Measurements from ENCODE around the gene SNTG2.
"Not testable (repeated sequence)": the region's sequence is repeated elsewhere in the genome, so short reads cannot be mapped to it uniquely, and the experiment has no call there.

SNTG2 gene

DNA sequence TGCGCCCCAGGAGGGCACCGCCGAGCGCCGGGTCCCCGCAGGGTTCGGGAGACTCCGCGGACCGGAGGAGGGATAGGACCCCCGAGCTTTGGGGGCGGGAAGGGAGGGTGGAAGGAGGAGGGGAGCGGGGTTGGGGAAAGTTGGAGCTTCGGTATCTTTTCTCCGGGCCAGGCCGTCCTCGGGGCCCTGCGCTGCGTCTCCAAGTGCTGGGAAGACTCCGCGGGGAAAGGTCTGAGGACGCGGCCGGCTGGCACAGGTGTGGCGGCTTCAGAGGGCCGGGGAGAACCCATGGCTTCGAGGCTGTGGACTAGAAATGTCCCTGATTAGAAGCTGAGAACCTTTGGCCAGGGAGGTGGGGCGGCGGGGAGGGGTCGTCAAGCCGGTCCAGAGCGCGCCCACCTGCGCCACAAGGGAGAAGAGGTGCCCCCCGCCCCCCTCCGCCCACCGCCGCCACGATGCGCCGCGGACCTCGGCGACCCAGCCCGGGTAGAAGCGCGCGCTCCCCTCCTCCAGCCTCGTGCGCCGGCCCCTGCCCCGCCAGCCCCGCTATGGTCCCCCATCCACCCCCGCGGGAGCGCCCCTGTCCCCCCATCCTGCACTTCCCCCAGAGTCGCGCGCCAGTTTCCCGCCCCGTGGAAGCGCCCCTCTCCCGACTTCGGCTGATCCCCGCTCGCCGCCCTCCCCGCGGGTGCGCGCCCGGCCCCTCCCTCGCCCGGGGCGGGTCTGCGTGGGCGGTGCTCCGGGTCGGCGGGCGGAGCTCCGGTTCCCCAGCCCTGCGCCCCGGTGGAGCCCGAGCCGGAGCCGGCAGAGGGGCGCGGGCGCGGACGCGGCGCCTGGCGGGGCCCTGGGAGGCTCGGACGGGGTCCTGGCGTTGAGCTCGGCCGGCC lies at the start of gene SNTG2:
TSS of gene SNTG2 (plus strand) at position 770 of the 887 bp plus-strand sequence. CDS start 148 bp downstream, outside the sequence.
- peak; percentile 70 for DNase-seq

- no peak for DNase-seq
Measured at GRCh38 chr2:902584-902983, 48.1 kb upstream of the SNTG2 start.

- no peak for DNase-seq
Measured at GRCh38 chr2:903223-903900, 47.3 kb upstream of the SNTG2 start.

GRCh38 chr2:904246-905024 lies 46.2 kb upstream of the SNTG2 start:
- DNase-seq: no peak

GRCh38 chr2:905091-905832 lies 45.4 kb upstream of the SNTG2 start:
- no peak for DNase-seq

DNA sequence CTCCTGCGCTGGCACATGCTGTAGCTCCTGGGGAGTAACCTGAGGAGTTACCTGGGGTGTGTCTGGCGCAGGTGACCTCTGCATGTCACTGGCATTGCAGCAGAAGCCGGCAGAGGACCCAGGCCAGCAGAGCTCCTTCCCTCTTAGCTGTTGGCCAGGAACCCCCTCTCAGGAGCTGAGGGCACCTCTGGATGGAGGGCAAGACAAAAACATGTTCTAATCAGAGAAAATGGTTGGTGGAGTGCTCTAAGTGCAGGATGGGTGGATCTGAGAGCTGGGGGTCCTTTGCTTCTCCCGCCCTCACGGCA lies 44.9 kb upstream of the SNTG2 start:
- DNase-seq: no peak

GRCh38 chr2:907706-908105 lies 42.9 kb upstream of the SNTG2 start:
- DNase-seq: no peak

DNA sequence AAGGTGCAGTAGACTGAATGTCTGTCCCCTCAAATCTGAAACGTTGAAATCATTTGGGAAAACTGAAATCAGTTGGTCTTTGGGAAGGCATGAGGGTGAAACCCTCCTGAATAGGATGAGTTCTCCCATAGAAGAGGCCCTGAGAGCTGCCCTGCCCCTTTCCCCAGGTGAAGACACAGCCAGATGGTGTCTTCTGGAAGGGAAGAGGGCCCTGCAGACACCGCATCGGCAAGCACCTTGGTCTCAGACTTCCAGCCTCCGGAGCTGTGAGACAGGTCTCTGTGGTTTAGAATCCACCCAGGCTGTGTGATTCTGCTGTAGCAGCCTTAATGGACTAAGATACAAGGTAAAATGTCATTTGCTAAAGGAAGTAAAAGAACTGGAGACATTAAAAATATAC lies 42.1 kb upstream of the SNTG2 start:
- no peak for DNase-seq

GRCh38 chr2:909764-910379 lies 40.8 kb upstream of the SNTG2 start:
- not testable (repeated sequence) for DNase-seq

GRCh38 chr2:910698-911097 lies 40.0 kb upstream of the SNTG2 start:
- DNase-seq: no peak

- no peak for DNase-seq
Measured at GRCh38 chr2:915979-916378, 34.7 kb upstream of the SNTG2 start.

- DNase-seq: no peak
Measured at GRCh38 chr2:916935-917334, 33.7 kb upstream of the SNTG2 start.

- DNase-seq: no peak
Measured at GRCh38 chr2:919672-920071, 31.0 kb upstream of the SNTG2 start.

DNA sequence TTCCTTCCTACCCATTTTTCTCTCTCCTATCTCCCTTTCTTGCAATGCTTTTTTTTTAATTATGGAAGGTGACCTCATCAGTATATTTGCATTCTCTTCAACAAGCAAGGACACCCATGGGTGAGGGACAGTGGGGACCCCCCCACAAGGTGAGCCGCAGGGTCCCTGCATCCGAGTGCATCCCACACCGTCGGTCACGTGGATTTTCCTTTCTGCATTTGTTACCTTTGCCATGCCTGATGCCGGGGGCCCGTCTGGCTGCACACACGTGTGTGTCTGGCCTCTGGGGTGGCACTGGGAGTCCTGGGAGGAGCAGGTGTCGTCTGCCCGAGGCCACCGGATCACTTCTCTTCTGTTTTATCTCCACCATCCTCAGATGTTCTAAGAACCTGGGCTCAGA lies 30.1 kb upstream of the SNTG2 start:
- DNase-seq: no peak

GRCh38 chr2:920999-921398 lies 29.6 kb upstream of the SNTG2 start:
- DNase-seq: no peak

GRCh38 chr2:922185-922584 lies 28.5 kb upstream of the SNTG2 start:
- no peak for DNase-seq

GRCh38 chr2:923832-924601 lies 26.6 kb upstream of the SNTG2 start:
- DNase-seq: no peak

GRCh38 chr2:924701-925100 lies 25.9 kb upstream of the SNTG2 start:
- DNase-seq: no peak

GRCh38 chr2:925309-925708 lies 25.3 kb upstream of the SNTG2 start:
- DNase-seq: no peak

DNA sequence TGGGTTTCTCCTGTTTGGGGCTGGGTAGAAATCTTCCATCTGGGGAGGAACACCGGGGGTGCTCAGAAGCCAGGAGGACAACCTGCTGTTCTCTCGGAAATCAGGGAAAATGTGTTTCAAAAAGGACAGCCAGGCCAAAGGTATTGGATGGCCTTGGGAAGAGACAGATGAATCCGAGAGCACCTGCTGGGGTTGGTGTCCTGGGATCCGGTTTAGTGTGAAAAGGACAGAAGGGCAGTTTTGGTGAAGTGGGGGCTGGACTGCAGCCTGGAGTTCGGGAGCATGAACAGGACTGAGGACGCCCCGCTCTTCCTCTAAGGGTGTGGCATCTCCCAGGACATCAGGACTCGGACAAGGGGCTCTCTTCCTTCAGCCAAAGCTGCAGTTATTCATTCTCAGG lies 24.9 kb upstream of the SNTG2 start:
- no peak for DNase-seq

DNA sequence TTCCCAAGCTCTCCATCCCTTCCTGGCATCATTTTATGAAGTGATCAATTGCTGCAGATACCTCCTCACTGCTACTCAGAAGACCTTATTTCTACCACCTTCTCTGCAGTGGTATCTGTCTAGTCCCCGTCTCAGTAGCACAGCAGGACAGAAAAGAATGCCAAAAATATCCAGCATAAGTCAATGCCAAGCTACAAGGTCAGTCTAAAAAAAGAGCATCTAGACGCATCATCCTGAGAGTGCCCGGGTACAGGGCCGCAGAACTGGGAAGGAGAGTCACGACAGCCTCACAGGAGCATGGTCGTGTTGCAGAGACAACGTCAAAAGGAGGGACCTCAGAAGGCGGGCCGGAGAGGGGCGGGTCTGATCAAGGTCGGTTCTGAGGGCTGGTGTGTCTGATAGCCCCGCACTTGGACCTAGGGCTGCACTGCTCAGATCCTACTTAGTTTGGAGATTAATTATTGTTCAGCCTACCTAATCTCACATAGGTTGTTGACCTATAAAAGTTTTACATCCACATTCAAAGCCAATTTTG lies 24.3 kb upstream of the SNTG2 start:
- DNase-seq: no peak

Data from right forelimb (tissue), 1 donor.